DOHH2 (cell line): ENCODE results near the gene SLF2.

Experiments
- EZH2phosphoT487 ChIP-seq: fragments of 200-600 bp; sonication (generic); IDR thresholded peaks from 2 replicates; pipeline ENCODE4 v1.6.1; 2017; ENCODE audit warnings: borderline replicate concordance, mild to moderate bottlenecking, antibody characterized with exemption, low read length, moderate library complexity, mixed read lengths
- TF ChIP-seq, protein P1 (sequence below): fragments of 200-600 bp; sonication (generic); IDR thresholded peaks from one replicate; pipeline ENCODE4 v1.5.1; 2014; ENCODE audit warnings: antibody characterized with exemption, mild to moderate bottlenecking, low read depth, low read length; ENCODE audit not compliant: poor library complexity, severe bottlenecking

DNA sequence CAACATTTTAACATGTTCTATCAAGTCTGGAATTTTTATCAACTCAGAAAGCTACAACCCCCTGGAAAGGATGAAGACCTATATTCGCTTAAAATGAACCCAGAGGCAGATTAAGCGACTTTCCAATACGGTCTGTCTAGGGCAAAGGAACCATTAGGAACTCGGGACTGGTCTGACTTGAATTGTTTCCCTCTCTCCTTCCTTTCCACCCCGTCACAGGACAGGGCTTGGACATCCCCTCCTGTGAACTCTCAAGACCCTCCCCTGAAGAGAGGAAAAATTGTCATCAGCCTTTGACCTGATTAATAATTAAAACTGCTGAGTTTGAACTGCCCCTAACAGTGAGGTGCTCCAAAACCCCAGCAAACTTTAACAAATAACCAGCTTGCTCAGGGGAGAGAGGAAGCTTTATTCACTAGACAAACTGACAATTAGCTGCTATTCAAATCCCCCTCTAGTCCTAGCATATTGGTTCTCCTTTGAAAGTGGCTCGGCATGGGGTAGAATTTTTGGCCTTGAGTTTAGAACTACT lies 22.6 kb upstream of the SLF2 start:
- TF ChIP-seq, protein P1, sequence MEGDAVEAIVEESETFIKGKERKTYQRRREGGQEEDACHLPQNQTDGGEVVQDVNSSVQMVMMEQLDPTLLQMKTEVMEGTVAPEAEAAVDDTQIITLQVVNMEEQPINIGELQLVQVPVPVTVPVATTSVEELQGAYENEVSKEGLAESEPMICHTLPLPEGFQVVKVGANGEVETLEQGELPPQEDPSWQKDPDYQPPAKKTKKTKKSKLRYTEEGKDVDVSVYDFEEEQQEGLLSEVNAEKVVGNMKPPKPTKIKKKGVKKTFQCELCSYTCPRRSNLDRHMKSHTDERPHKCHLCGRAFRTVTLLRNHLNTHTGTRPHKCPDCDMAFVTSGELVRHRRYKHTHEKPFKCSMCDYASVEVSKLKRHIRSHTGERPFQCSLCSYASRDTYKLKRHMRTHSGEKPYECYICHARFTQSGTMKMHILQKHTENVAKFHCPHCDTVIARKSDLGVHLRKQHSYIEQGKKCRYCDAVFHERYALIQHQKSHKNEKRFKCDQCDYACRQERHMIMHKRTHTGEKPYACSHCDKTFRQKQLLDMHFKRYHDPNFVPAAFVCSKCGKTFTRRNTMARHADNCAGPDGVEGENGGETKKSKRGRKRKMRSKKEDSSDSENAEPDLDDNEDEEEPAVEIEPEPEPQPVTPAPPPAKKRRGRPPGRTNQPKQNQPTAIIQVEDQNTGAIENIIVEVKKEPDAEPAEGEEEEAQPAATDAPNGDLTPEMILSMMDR, result no peak
- no peak for TF ChIP-seq EZH2phosphoT487
